Small intestine (tissue), 7 donors: ENCODE results near the gene ZBTB2. TPM values are rescaled to one million over a fixed set of nuclear protein-coding genes. Genes with fewer than 3 reads are reported as not detected.

Experiments used
- DNase-seq, 2 donors: peaks; one replicate each; pipeline versions ENCODE4 v3.0.0 to v3.0.0-alpha.2; 2013
- FAIRE-seq: peaks from 2 replicates; lab custom pipeline; 2012; peaks lifted over from hg19 to GRCh38; lab: Jason Lieb, UNC
- H3K27ac ChIP-seq, 3 donors: one replicate each; pipeline ENCODE4 v1.5.1; 2013; ENCODE audit warnings: low read length in 2 of 3, mild to moderate bottlenecking in 2 of 3, control low read depth in 1 of 3, inconsistent platforms in 1 of 3, low read depth in 1 of 3, moderate library complexity in 1 of 3
- H3K27me3 ChIP-seq, 3 donors: one replicate each; pipeline ENCODE4 v1.6.1; 2013; ENCODE audit warnings: low read length in 3 of 3, inconsistent platforms in 1 of 3; ENCODE audit not compliant: control insufficient read depth in 3 of 3, insufficient read depth in 3 of 3
- H3K36me3 ChIP-seq, 3 donors: one replicate each; pipeline ENCODE4 v1.6.1; 2013; ENCODE audit warnings: low read length in 3 of 3, inconsistent platforms in 1 of 3, low read depth in 1 of 3, mild to moderate bottlenecking in 1 of 3, moderate library complexity in 1 of 3; ENCODE audit not compliant: control insufficient read depth in 3 of 3, insufficient read depth in 2 of 3
- H3K4me1 ChIP-seq, 3 donors: one replicate each; pipeline ENCODE4 v1.6.1; 2013; ENCODE audit warnings: low read length in 2 of 3, inconsistent platforms in 1 of 3, low read depth in 1 of 3, mild to moderate bottlenecking in 1 of 3, moderate library complexity in 1 of 3; ENCODE audit not compliant: control insufficient read depth in 3 of 3, insufficient read depth in 2 of 3
- H3K4me3 ChIP-seq, 3 donors: one replicate each; pipeline ENCODE4 v1.5.1; 2013; ENCODE audit warnings: low read length in 3 of 3, control low read depth in 1 of 3, inconsistent platforms in 1 of 3, low read depth in 1 of 3, mild to moderate bottlenecking in 1 of 3, moderate library complexity in 1 of 3
- H3K9me3 ChIP-seq, 2 donors: one replicate each; pipeline ENCODE4 v1.6.1; 2013; ENCODE audit warnings: low read depth in 1 of 2, low read length in 1 of 2; ENCODE audit not compliant: control insufficient read depth in 2 of 2, insufficient read depth in 1 of 2
- WGBS, 3 donors: extraction: QIAGEN DNeasy Blood & Tissue Kit; methylation state at CpG; one replicate each; pipeline ENCODE4 v1.1.7; 2013; 5-methylcytosine and 5-hydroxymethylcytosine counted together
- polyA plus RNA-seq, 4 donors: library from polyadenylated mRNA; stranded (reverse) in 3 of 4; unstranded in 1 of 4; fragments of 200-250 nt in 3 of 4; fragments of 120-200 nt in 1 of 4; gene quantifications; one replicate each; pipeline versions ENCODE4 v1.2.1 to v1.2.3, GENCODE V29; 2013
- donor health status: healthy with polysubstance abuse.
- donor health status: control.
- donor health status: control.
- donor health status: Bipolar disorder and iron deficiency.
- donor health status: healthy.

The ZBTB2 gene
- polyA plus RNA-seq, 4 donors: 7.1 to 14.7 (median 8.4) TPM

- H3K4me1 ChIP-seq: peaks cover 0 to 7% (median 2%) of the 10 kb centered on the region in 3 donors
- no peaks in the 10 kb centered on the region for H3K9me3 ChIP-seq
- H3K36me3 ChIP-seq: peaks cover 3 to 20% (median 5%) of the 10 kb centered on the region in 3 donors
- DNase-seq (no peak), FAIRE-seq (no peak)
- no peak overlapping the region for H3K4me3 ChIP-seq
- H3K27ac ChIP-seq: no peak overlapping the region
- WGBS, 3 donors: 60 to 66% (median 64%) methylated on average over 3 of the region's 3 CpGs
- no peaks in the 10 kb centered on the region for H3K27me3 ChIP-seq
Measured at GRCh38 chr6:151399679-151400078, 8.3 kb upstream of the ZBTB2 start.

- no peak overlapping the region for H3K27ac ChIP-seq
- FAIRE-seq (no peak), DNase-seq (no peak)
- H3K4me1 ChIP-seq: peaks cover 2 to 22% (median 12%) of the 10 kb centered on the region in 3 donors
- 42 to 52% (median 50%) methylated on average over 4 of the region's 4 CpGs for WGBS, 3 donors
- H3K4me3 ChIP-seq: no peak overlapping the region
- H3K9me3 ChIP-seq: no peaks in the 10 kb centered on the region
- peaks cover 0 to 8% (median 0%) of the 10 kb centered on the region in 3 donors for H3K36me3 ChIP-seq
- no peaks in the 10 kb centered on the region for H3K27me3 ChIP-seq
Measured at GRCh38 chr6:151393410-151393809, 2.1 kb upstream of the ZBTB2 start.

GRCh38 chr6:151392427-151392826 is 1.1 kb upstream of the ZBTB2 start:
- H3K27ac ChIP-seq: peak overlapping the region; percentile 82 to 96 (median 91)
- 0 to 3% (median 2%) methylated on average over 3 of the region's 3 CpGs for WGBS, 3 donors
- peaks cover 2 to 25% (median 12%) of the 10 kb centered on the region in 3 donors for H3K4me1 ChIP-seq
- peak overlapping the region in 2 of 3 donors; percentile 66 to 98 for H3K4me3 ChIP-seq
- FAIRE-seq (no peak), DNase-seq (no peak)
- peaks cover 0 to 7% (median 0%) of the 10 kb centered on the region in 3 donors for H3K36me3 ChIP-seq
- no peaks in the 10 kb centered on the region for H3K9me3 ChIP-seq
- no peaks in the 10 kb centered on the region for H3K27me3 ChIP-seq

- no peak for FAIRE-seq
- Histone ChIP-seq H3K4me1 (peaks cover 2 to 25% (median 12%) of the 10 kb centered on the region in 3 donors), H3K9me3 (no peaks in the 10 kb centered on the region), H3K4me3 (peak overlapping the region; percentile 66 to 98 (median 91)), H3K36me3 (peaks cover 0 to 5% (median 0%) of the 10 kb centered on the region in 3 donors), H3K27me3 (no peaks in the 10 kb centered on the region), H3K27ac (peak overlapping the region; percentile 91 to 98 (median 96))
- DNase-seq: peak; percentile 60 to 87
- WGBS, 3 donors: 0 to 1% (median 1%) methylated on average over 32 to 77 of the region's 78 CpGs
Measured at GRCh38 chr6:151390851-151391470, 398 bp downstream of the ZBTB2 start.

GRCh38 chr6:151390276-151390850 is 996 bp downstream of the ZBTB2 start:
- H3K4me1 ChIP-seq: peaks cover 0 to 25% (median 10%) of the 10 kb centered on the region in 3 donors
- no peak for FAIRE-seq
- WGBS, 3 donors: 0 to 1% (median 1%) methylated on average over 32 to 79 of the region's 79 CpGs

GRCh38 chr6:151389618-151390275 is 1.6 kb downstream of the ZBTB2 start:
- Histone ChIP-seq H3K9me3 (no peaks in the 10 kb centered on the region), H3K27ac (peak overlapping the region; percentile 97 to 100 (median 98)), H3K4me1 (peaks cover 0 to 25% (median 8%) of the 10 kb centered on the region in 3 donors), H3K27me3 (no peaks in the 10 kb centered on the region), H3K36me3 (peaks cover 0 to 5% (median 0%) of the 10 kb centered on the region in 3 donors), H3K4me3 (peak overlapping the region; percentile 68 to 98 (median 94))
- DNase-seq (peak in 1 of 2 donors; percentile 72), FAIRE-seq (no peak)
- WGBS, 3 donors: 0 to 1% (median 0%) methylated on average over 31 to 54 of the region's 54 CpGs

More at GRCh38 chr6:151390276-151390850, 996 bp downstream of the ZBTB2 start:
- H3K9me3 ChIP-seq: no peaks in the 10 kb centered on the region
- peak overlapping the region; percentile 91 to 98 (median 97) for H3K27ac ChIP-seq
- H3K4me3 ChIP-seq: peak overlapping the region; percentile 66 to 98 (median 91)
- H3K36me3 ChIP-seq: peaks cover 0 to 5% (median 0%) of the 10 kb centered on the region in 3 donors
- no peaks in the 10 kb centered on the region for H3K27me3 ChIP-seq
- peak; percentile 99 to 100 for DNase-seq

- Histone ChIP-seq H3K4me3 (peak overlapping the region; percentile 68 to 98 (median 94)), H3K4me1 (peaks cover 1 to 29% (median 10%) of the 10 kb centered on the region in 3 donors), H3K27me3 (no peaks in the 10 kb centered on the region), H3K9me3 (no peaks in the 10 kb centered on the region), H3K27ac (peak overlapping the region; percentile 97 to 100 (median 98)), H3K36me3 (peaks cover 0 to 2% (median 0%) of the 10 kb centered on the region in 3 donors)
- DNase-seq: no peak
- WGBS, 3 donors: 18 to 23% (median 23%) methylated on average over 12 of the region's 12 CpGs
- FAIRE-seq: no peak
Measured at GRCh38 chr6:151388997-151389617, 2.3 kb downstream of the ZBTB2 start.

GRCh38 chr6:151388236-151388635 is 3.1 kb downstream of the ZBTB2 start:
- peaks cover 0 to 5% (median 0%) of the 10 kb centered on the region in 3 donors for H3K36me3 ChIP-seq

More at GRCh38 chr6:151388236-151388635, 3.1 kb downstream of the ZBTB2 start:
- Histone ChIP-seq H3K9me3 (no peaks in the 10 kb centered on the region), H3K27me3 (no peaks in the 10 kb centered on the region), H3K27ac (no peak overlapping the region), H3K4me1 (peaks cover 2 to 27% (median 9%) of the 10 kb centered on the region in 3 donors), H3K4me3 (no peak overlapping the region)
- no peak for FAIRE-seq
- DNase-seq: no peak
- 84 to 91% (median 88%) methylated on average over 2 of the region's 2 CpGs for WGBS, 3 donors
